RCC 7860 (cell line): ENCODE measurements around the gene C3.
A peak's percentile ranks its signal among the peaks of the same experiment; 100 is the strongest.
"Not testable (repeated sequence)": the region's sequence is repeated elsewhere in the genome, so short reads cannot be mapped to it uniquely, and the experiment has no call there.

Experiments
- DNase-seq: peaks from one replicate; pipeline ENCODE4 v3.0.0-alpha.2; 2015; ENCODE audit warnings: low spot score
- FAIRE-seq: peaks from 2 replicates; lab custom pipeline; 2012; peaks lifted over from hg19 to GRCh38; lab: Jason Lieb, UNC

C3 gene

DNA sequence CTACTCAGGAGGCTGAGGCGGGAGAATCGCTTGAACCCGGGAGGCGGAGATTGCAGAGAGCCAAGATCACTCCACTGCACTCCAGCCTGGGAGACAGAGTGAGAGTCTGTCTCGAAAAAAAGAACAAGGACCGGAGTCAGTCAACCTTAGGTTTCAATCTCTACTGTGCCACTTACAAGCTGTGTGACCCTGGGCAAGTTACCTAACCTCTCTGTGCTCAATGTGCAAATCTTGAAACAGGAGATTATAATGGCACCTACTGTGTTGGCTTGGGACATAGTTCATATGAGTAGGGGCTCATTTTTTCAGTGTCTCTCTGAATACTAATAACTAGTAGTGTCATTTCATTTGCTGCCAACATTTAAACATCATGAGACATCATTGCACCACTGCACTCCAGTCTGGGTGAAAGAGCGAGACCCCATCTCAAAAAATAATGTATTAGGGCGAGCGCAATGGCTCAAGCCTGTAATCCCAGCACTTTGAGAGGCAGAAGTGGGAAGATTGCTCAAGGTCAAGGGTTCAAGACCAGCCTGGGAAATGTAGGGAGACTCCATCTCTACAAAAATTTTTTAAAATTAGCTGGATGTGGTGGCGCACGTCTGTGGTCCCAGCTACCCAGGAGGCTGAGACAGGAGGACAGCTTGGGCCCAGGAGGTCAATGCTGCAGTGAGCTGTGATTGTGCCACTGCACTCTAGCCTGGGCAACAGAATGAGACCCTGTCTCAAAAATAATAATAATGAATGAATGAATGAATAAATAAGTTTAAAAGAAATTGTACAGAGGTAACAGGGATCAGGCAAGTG is 5.5 kb downstream of the C3 start:
- FAIRE-seq (no peak), DNase-seq (no peak)

DNA sequence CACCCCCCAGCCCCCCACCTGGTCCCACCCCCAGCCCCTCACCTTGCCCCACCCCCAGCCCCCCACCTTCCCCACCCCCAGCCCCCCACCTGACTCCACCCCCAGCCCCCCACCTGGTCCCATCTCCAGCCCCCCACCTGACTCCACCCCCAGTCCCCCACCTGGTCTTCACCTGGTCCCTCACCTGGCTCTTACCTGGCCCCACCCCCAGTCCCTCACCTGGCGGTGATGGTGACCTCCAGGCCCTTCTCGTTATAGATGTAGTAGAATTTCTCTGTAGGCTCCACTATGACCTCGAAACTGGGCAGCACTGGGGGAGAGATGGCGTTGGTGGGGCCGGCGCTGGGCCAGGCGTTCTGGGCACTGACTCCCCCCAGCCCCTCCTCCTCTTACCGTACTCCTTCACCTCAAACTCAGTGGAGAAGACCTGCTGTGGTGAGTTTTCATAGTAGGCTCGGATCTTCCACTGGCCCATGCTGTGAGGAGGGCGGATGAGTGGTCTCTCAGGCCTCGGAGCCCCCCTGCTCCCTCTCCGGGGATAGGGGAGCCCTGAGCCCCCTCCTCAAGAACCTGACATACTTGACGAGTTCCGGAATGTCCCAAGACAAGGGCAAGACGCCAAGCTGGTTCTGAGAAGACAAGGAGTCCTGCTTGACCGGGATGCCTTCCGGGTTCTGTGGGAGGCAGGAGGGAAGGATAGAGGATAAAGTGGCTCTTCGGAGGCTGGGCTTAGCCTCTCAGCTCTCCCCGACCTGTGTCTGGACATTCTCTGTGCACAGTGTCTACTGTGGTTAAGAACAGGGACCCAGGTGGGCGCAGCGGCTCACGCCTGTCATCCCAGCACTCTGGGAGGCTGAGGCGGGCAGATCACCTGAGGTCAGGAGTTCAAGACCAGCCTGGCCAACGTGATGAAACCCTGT is 6.4 kb downstream of the C3 start:
- DNase-seq: no peak
- no peak for FAIRE-seq

DNA sequence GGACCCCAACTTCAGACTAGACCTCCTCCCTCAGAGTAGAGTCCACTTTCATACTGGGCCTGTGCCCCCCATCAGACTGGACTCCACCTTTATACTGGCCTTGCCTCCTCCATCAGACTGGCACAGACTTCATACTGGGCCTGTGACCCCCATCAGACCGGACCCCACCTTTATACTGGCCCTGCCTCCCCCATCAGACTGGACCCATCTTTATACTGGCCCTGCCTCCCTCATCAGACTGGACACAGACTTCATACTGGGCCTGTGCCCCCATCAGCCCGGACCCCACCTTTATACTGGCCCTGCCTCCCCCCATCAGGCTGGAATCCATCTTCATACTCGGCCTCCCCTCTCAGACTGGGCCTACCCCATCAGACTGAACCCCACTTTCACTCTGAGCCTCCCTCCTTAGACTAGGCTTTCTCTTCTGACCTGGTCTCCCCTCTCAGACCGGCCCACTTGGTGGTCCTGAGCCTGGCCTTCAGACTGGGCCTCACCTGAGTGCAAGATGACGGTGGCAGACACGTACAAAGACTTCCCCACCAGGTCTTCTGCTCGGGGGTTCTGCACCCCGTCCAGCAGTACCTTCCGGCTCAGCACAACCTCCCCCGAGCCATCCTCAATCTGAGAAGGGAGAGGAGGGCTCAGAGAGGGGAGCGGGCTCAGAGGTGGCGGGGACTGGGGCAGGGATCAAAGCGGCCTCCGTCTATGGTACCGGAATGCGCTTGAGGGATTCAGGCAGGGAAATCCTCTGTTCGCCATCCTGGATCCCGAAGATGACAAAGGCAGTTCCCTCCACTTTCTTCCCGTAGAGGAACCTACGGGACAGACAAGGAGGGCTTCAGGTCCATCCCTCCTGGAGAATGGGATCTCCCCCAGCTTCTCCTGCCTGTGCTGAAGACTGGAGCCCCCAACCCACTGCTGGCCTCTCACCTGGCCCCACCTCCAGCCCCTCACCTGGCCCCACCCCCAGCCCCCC is 7.5 kb downstream of the C3 start:
- FAIRE-seq (no peak), DNase-seq (no peak)

DNA sequence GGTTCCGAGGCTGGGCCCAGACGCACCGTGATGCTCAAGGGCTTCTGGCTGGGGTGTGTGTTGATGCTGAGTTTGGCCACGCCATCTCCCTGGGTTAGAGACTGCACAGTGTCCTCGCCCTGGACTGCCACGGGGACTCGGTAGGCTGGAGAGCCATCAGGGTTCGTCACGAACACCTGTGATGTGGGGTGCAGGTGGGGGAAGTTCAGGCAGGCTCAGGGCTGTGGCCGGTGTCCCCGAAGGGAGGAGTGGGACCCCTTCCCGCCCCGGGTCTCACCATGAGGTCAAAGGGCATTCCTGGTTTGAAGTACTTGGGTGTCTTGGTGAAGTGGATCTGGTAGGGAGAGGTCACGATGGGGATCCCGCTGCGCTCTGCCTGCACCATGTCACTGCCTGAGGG is 8.2 kb downstream of the C3 start:
- DNase-seq (no peak), FAIRE-seq (no peak)

DNA sequence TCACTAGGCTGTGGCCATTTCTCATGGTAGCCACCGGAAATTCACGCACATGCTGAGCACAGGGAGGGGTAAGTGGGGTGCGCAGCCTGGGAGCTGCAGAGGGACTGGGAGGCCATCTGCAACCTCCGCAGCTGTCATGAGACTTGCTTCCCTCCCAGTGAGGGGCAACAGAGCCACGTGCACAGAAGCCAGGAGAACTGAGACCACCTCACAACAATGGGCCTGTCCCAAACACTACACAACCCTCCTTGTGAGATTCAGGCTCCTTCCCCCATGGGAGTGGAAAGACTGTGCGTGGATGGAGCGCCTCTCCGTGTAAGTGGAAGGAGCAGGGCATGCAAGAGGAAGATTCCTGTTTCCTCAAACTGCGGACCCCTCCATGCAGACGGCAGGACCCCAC is 8.8 kb downstream of the C3 start:
- FAIRE-seq: no peak
- no peak for DNase-seq

DNA sequence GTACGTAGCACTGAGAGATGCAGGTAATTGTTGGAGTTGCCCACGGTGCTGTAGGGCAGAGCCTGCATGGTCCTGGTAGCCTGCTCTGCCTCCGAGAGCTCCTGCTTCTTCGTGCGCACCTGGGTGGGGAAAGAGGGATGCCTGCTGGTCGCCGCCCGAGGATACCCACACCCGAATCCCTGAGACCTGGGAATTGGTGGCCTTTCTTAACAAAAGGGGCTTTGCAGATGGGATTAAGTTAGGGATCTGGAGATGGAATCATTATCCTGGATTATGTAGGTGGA is 9.4 kb downstream of the C3 start:
- no peak for FAIRE-seq

DNA sequence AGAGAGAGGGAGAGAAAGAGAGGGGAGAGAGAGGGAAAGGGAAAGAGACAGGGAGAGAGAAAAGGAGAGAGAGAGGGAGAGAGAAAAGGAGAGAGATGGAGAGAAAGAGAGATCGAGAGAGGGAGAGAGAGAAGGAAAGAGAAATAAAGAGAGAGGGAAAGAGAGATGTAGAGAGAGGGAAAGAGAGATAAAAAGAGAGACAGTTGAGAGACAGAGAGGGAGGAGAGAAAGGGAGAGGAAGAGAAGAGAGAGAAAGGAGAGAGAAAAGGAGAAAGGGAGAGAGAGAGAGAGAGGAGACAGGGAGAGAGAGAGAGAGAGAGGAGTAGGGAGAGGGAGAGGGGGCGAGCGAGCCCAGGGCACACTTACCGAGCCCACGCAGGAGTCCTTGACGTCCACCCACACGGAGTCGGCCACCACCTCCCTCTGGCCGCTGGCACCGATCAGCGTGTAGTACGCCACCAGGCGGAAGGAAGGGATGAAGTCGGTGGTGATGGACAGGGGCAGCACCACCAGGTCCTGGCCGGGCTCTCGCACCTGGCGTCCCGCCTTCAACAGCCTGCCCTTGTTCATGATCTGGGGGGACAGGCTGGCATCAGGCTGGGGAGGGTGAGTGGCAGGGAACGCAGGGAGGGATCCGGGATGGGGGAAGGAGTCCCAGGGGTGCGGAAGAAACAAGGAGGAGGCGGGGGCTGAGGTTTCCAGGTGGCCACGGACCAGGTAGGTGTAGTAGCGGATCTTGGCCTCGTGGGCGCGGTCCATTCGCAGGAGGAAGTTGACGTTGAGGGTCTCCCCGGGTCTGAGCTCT is 10.0 kb downstream of the C3 start:
- no peak for FAIRE-seq

More for the DNA sequence above, 9.4 kb downstream of the C3 start:
- no peak for DNase-seq

DNA sequence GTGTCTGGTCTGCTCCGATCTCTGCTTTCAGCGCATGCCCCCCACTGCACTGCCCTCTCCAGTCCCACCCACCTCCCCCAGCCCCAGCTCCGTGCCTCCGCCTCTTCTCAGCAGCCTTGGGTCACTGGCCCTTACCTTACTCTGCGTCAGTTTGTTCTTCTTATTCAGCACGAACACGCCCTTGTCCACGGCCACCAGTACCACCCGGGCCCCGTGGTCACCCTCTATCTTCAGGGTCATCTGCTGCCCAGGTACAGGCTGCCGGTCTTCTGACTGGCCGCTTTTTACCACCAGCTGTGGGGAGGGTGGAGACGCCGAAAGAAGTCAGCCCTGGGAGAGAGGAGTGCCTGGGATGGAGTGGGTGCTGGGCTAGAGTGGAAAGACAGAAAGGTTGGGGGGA is 10.9 kb downstream of the C3 start:
- DNase-seq (no peak), FAIRE-seq (no peak)

More for the DNA sequence above, 10.0 kb downstream of the C3 start:
- DNase-seq: no peak

DNA sequence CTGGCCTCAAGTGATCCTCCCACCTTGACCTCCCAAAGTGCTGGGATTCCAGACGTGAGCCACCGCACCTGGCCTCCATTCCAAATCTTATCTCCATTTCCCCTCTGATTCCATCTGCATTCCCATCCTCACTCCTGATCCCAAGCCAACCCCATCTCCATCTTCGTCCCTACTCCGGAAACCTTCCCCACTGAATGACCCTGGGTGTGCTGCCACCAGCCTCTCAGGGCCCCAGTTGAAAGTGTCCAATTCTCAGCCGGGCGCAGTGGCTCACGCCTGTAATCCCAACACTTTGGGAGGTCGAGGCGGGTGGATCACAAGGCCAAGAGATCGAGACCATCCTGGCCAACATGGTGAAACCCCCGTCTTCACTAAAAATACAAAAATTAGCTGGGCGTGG is 11.5 kb downstream of the C3 start:
- not testable (repeated sequence) for FAIRE-seq, DNase-seq

DNA sequence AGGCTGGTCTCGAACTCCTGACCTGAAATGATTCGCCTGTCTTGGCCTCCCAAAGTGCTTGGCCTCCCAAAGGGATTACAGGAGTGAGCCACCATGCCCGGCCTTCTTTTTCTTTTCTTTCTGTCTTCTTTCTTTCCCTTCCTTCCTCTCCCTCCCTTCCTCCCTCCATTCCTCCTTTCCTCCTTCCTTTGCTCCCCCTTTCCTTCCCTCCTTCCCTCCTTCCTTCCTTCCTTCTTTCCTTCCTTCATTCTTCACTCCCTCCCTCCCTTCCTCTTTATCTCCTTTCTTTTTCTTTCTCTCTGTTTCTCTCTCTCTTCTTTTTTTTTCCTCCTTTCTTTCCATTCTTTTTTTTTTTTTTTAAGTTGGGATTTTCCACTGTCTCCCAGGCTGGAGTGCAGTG is 12.1 kb downstream of the C3 start:
- FAIRE-seq (no peak), DNase-seq (no peak)

DNA sequence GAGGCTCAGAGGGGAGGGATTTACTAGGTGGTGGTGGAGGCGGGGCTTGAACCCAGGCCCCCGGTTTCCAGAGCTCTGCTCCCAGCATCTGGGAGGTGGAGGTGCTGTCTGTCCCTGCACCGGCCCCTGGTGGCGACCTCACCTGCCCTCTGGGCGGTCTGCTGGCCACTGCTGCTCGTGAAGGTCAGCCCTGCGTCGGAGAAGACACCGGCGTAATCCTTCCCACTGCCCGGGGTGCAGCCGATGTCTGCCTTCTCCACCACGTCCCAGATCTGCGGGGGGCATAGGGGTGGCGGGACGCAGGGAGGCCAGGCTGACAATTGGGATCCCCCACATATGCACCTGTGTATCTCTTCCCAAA is 12.8 kb downstream of the C3 start:
- FAIRE-seq: no peak

DNA sequence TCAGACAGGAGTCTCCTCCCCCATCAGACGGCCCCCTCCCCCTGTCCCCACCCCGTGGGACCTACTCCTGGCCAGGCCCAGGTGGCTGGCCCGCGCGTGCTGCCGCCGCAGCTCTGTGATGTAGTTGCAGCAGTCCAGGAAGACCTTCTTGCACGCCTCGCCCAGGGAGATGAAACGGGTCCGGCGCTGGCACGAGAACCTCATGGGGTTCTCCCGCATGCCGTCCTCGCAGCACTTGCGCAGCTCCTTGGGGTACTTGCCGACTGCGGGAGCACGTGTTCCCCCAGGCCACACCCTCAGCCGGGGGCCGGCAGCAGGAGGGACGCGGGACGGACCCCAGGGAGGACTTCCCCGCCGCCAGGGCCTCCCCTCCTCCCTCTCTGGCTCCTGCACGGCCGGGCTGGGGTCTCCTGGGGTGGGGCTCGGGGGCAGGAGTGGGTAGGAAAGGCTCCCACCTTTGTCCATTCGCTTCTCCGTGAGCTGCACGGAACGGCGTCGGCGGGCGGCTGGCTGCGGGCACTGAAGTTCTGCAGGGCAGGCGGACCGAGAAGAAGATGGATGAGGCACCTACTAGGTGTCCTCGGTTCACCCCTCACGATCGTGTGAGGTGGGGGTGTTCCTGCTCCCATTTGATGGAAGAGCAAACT is 13.3 kb downstream of the C3 start:
- FAIRE-seq: no peak
- no peak for DNase-seq

More for the DNA sequence above, 12.8 kb downstream of the C3 start:
- DNase-seq: no peak

DNA sequence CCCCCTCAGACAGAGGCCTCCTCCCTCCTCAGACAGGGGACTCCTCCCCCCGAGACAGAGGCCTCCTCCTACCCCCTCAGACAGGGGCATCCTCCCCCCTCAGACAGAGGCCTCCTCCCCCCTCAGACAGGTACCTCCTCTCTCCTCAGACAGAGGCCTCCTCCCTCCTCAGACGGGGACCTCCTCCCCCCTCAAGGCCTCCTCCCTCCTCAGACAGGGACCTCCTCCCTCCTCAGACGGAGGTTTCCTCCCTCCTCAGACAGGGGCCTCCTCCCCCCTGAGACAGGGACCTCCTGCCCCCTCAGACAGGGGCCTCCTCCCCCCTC is 13.9 kb downstream of the C3 start:
- DNase-seq: no peak
- no peak for FAIRE-seq

DNA sequence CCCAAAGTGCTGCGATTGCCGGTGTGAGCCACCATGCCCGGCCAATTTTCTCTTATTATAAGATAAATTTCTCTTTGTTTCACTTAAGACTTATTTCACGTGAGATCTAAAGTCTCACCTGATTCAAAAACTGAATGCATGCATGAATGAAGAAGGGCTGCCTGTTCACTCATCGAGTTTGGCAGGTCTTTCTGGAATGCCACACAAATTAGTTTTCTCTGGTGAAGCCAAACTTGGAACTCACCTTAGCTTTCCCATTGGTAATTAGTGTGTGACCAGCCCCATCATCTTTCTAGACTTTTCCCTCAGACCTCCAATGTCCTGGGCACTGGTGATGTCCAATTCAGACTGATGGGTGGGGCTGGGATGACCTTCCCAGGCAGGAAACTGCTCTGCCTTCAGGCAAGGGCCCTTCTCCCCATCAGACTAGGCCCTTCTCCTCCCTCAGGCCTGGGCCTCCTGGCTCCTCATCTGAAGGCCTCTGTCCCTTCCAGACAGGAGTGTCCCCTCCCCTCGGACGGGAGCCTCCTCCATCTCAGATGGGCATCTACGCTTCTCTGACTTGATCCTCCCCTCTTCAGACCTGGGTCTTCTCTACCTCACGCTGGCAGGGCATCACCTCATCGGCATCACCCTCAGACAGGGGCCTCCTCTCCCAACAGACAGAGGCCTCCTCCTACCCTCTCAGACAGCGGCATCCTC is 14.4 kb downstream of the C3 start:
- DNase-seq: no peak
- FAIRE-seq: no peak

DNA sequence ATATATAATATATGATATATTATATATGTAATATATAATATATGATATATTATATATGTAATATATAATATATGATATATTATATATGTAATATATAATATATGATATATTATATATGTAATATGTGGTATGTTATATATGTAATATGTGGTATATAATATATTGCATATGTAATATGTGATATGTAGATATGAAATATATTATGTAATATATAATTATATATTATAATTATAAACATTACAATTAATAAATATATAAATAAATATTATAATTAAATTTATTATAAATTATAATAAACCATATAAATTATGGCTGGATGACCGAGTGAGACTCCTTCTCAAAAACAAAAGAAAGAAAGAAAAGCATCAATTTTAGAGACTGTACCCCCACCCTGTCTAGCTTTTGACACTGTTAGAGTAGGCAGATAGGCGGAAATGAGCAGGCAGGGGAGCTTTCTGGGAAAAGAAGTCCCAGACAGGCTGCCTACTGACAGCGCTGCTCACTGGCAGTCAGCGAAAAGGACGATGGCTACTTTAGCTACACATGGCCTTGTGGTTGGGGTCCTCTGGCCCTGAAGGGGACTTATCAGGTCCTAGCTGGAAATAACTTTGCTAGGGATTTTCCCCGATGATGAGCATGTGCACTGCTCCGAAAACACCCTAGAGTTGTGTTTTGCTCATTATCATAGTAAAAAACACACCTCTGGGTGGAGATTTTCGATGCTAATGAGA is 19.7 kb downstream of the C3 start:
- no peak for DNase-seq
- FAIRE-seq: no peak

DNA sequence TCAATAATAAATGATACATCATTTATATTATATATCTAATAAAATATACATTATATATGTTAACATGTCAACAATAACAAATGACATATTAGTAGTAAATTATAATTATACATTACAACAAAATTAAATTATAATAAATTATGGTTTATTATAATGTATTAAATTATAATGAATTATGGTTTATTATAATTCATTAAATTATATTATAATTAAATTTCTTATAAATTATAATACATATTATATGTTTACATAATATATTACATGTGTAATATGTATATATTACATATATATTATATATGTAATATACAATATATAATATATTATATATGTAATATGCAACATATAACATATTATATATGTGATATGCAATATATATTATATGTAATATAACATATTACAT is 20.5 kb downstream of the C3 start:
- DNase-seq (no peak), FAIRE-seq (peak; percentile 94)

DNA sequence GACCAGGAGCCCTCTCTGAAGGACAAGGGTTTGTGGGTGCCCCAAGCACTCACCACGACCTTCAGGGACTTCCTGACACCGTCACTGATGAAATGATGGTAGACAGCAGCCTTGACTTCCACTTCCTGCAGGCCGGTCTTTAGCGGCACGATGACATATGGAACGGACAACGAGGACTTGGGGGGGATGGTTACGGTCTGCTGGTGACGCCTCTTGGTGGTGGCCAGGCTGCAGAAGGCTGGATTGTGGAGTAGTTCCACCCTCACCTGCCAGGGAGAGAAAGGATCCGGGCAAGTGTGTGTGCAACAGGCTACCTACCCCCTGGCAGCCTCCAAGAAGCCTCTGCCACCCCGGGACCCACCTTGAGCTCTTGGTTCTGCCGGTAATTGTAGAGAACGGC is 23.2 kb downstream of the C3 start:
- DNase-seq (no peak), FAIRE-seq (no peak)

DNA sequence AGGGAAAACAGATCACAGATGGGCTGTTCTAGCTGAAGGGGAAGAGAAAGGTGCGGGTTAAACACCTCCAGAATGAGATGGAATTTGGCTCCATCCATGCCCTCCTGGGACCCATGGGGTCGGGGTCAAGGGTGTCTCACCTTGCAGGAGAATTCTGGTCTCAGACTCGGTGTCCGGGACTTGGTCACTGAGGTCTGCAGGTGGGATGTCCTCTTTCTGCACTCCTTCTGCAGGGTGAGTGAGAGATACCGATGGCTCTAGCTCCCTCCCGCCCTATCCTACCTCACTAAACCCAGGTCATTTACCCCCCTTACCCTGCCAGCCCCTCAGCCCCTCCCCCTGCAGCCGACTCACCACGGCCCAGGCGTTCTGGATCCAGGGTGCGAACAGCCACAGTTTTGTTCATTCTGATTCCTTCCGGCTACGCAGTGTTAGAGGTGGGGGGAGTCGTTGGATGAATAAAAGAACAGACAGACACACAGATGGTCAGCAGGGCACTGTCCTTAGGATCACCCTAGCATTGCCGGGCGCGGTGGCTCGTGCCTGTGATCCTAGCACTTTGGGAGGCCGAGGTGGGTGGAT is 24.1 kb downstream of the C3 start:
- DNase-seq (no peak), FAIRE-seq (no peak)
